ENCODE measurements around the gene NSD2.
"Not testable (repeated sequence)": the region's sequence is repeated elsewhere in the genome, so short reads cannot be mapped to it uniquely, and the experiment has no call there.

The NSD2 gene

GRCh38 chr4:1991596-1992434 is 120.6 kb downstream of the NSD2 start:
- TF ChIP-seq CTCF (IDR thresholded peaks at IDR 0.05), result no peak
- Histone ChIP-seq H3K27ac (no peak overlapping the region), H3K4me3 (no peak overlapping the region)
- DNase-seq (ENCODE audit: low spot score), result peak; percentile 64

GRCh38 chr4:1992468-1993168 is 121.4 kb downstream of the NSD2 start:
- TF ChIP-seq CTCF (IDR thresholded peaks at IDR 0.05), result no peak
- DNase-seq (ENCODE audit: low spot score), result peak; percentile 59
- no peak overlapping the region for H3K27ac ChIP-seq
- H3K4me3 ChIP-seq, result no peak overlapping the region

- no peak for TF ChIP-seq CTCF (IDR thresholded peaks at IDR 0.05)
- no peak overlapping the region for H3K27ac ChIP-seq
- DNase-seq (ENCODE audit: low spot score), result peak; percentile 41
Measured at GRCh38 chr4:1993169-1993516, 122.0 kb downstream of the NSD2 start.

GRCh38 chr4:1993718-1994516 is 122.7 kb downstream of the NSD2 start:
- peak; percentile 16 for DNase-seq (ENCODE audit: low spot score)
- not testable (repeated sequence) for H3K4me3 ChIP-seq, H3K27ac ChIP-seq

More at GRCh38 chr4:1993169-1993516, 122.0 kb downstream of the NSD2 start:
- H3K4me3 ChIP-seq, result no peak overlapping the region

GRCh38 chr4:1994938-1995337 is 123.7 kb downstream of the NSD2 start:
- no peak for TF ChIP-seq CTCF (IDR thresholded peaks at IDR 0.05)
- DNase-seq (ENCODE audit: low spot score), result peak; percentile 12
- no peak overlapping the region for H3K4me3 ChIP-seq
- H3K27ac ChIP-seq, result no peak overlapping the region

GRCh38 chr4:1996866-1997611 is 125.8 kb downstream of the NSD2 start:
- no peak for TF ChIP-seq CTCF (IDR thresholded peaks at IDR 0.05)
- Histone ChIP-seq H3K4me3 (no peak overlapping the region), H3K27ac (no peak overlapping the region)
- DNase-seq (ENCODE audit: low spot score), result no peak

- DNase-seq (ENCODE audit: low spot score), result peak; percentile 21
- Histone ChIP-seq H3K27ac (no peak overlapping the region), H3K4me3 (no peak overlapping the region)
- no peak for TF ChIP-seq CTCF (IDR thresholded peaks at IDR 0.05)
Measured at GRCh38 chr4:1997712-1998111, 126.5 kb downstream of the NSD2 start.

Data from coronary artery (tissue), 2 donors.